Parathyroid adenoma (tissue), 2 donors: ENCODE data around the gene KRTAP5-7.

Experiments
- H2AFZ ChIP-seq: fragments of 300-600 bp; sonication (generic); one replicate; pipeline ENCODE4 v1.7.0; 2017; ENCODE audit warnings: antibody characterized with exemption, mild to moderate bottlenecking
- H3K27ac ChIP-seq: fragments of 300-600 bp; sonication (generic); one replicate; pipeline ENCODE4 v1.7.0; 2017
- H3K27me3 ChIP-seq: fragments of 300-600 bp; sonication (generic); one replicate; pipeline ENCODE4 v1.7.0; 2017; ENCODE audit warnings: low read length; ENCODE audit not compliant: control insufficient read depth, insufficient read depth
- H3K36me3 ChIP-seq: fragments of 300-600 bp; sonication (generic); one replicate; pipeline ENCODE4 v1.7.0; 2017; ENCODE audit warnings: low read length; ENCODE audit not compliant: control insufficient read depth, insufficient read depth
- H3K4me1 ChIP-seq: fragments of 300-600 bp; sonication (generic); one replicate; pipeline ENCODE4 v1.7.0; 2017; ENCODE audit warnings: control low read depth
- H3K4me2 ChIP-seq: fragments of 300-600 bp; sonication (generic); one replicate; pipeline ENCODE4 v1.7.0; 2017; ENCODE audit warnings: low read length
- H3K4me3 ChIP-seq: fragments of 300-600 bp; sonication (generic); one replicate; pipeline ENCODE4 v1.7.0; 2017; ENCODE audit warnings: low read depth, low read length
- H3K79me2 ChIP-seq: fragments of 300-600 bp; sonication (generic); one replicate; pipeline ENCODE4 v1.7.0; 2017; ENCODE audit warnings: control low read depth
- H3K9ac ChIP-seq: fragments of 300-600 bp; sonication (generic); one replicate; pipeline ENCODE4 v1.7.0; 2017; ENCODE audit warnings: mild to moderate bottlenecking
- H3K9me3 ChIP-seq: fragments of 300-600 bp; sonication (generic); one replicate; pipeline ENCODE4 v1.7.0; 2017; ENCODE audit warnings: low read length; ENCODE audit not compliant: control insufficient read depth
- TF ChIP-seq, protein P1 (sequence below): fragments of 300-600 bp; sonication (generic); IDR thresholded peaks from one replicate; pipeline ENCODE4 v1.7.0; 2017; ENCODE audit warnings: antibody characterized with exemption, mild to moderate bottlenecking
- donor health status: primary hyperparathyroidism.

KRTAP5-7 gene

GRCh38 chr11:71482216-71482615 is 44.9 kb upstream of the KRTAP5-7 start:
- Histone ChIP-seq H2AFZ (no peak overlapping the region), H3K79me2 (no peaks in the 10 kb centered on the region), H3K4me1 (no peaks in the 10 kb centered on the region), H3K9ac (no peak overlapping the region), H3K27ac (no peak overlapping the region), H3K27me3 (no peaks in the 10 kb centered on the region), H3K9me3 (no peaks in the 10 kb centered on the region), H3K36me3 (no peaks in the 10 kb centered on the region), H3K4me3 (no peak overlapping the region), H3K4me2 (no peak overlapping the region)
- TF ChIP-seq, protein P1, sequence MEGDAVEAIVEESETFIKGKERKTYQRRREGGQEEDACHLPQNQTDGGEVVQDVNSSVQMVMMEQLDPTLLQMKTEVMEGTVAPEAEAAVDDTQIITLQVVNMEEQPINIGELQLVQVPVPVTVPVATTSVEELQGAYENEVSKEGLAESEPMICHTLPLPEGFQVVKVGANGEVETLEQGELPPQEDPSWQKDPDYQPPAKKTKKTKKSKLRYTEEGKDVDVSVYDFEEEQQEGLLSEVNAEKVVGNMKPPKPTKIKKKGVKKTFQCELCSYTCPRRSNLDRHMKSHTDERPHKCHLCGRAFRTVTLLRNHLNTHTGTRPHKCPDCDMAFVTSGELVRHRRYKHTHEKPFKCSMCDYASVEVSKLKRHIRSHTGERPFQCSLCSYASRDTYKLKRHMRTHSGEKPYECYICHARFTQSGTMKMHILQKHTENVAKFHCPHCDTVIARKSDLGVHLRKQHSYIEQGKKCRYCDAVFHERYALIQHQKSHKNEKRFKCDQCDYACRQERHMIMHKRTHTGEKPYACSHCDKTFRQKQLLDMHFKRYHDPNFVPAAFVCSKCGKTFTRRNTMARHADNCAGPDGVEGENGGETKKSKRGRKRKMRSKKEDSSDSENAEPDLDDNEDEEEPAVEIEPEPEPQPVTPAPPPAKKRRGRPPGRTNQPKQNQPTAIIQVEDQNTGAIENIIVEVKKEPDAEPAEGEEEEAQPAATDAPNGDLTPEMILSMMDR, result no peak

DNA sequence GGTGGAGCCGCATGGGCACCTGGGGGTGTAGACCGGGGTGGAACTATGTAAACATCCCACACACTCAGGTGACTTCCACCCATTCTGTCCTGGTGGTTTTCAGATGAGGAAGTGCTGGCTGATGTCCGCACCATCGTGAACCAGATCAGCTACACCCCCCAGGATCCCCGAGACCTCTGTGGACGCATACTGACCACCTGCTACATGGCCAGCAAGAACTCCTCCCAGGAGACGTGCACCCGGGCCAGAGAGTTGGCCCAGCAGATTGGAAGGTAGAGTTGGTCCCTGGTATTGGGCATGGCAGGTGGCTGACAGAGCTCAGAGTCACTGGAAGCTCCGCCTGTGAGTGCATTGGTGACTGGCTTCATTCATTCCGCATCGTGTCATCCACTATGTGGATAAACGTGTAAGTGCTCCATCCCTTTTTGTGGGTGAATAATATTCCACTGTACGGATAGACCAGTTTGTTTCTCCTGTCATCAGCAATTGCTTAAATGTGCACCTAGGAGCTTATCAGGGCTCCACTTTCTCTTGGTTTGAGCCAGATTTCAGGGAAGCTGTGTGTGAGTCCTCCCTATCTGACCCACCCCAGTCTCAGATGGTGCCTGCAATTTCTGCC is 44.2 kb upstream of the KRTAP5-7 start:
- no peaks in the 10 kb centered on the region for H3K36me3 ChIP-seq
- H3K4me2 ChIP-seq, result no peak overlapping the region
- no peak overlapping the region for H3K4me3 ChIP-seq
- no peaks in the 10 kb centered on the region for H3K79me2 ChIP-seq
- no peaks in the 10 kb centered on the region for H3K4me1 ChIP-seq
- H3K9me3 ChIP-seq, result no peaks in the 10 kb centered on the region
- no peak overlapping the region for H3K27ac ChIP-seq
- TF ChIP-seq, protein P1, result no peak
- H2AFZ ChIP-seq, result no peak overlapping the region
- no peaks in the 10 kb centered on the region for H3K27me3 ChIP-seq
- no peak overlapping the region for H3K9ac ChIP-seq

DNA sequence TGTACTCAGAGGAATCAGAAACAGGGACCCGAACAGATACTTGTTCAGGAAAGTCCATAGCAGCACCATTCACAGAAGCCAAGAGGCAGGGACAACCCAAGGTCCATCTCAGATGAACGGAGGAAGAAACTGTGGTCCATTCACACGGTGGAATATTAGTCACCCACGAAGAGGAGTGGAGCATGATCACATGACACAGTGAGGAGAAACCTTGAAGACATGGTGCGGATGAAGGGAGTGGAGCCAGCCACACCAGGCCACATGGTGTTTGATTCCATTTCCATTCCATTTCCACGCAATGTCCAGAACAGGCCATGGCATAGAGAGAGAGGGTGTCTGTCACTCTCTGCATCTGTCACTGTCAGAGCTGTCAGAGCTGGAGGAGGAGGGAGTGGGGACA is 43.4 kb upstream of the KRTAP5-7 start:
- Histone ChIP-seq H3K27me3 (no peaks in the 10 kb centered on the region), H2AFZ (no peak overlapping the region), H3K4me3 (no peak overlapping the region), H3K9me3 (no peaks in the 10 kb centered on the region), H3K9ac (no peak overlapping the region), H3K79me2 (no peaks in the 10 kb centered on the region), H3K4me1 (no peaks in the 10 kb centered on the region), H3K27ac (no peak overlapping the region), H3K4me2 (no peak overlapping the region), H3K36me3 (no peaks in the 10 kb centered on the region)
- TF ChIP-seq, protein P1, result no peak

GRCh38 chr11:71484248-71485062 is 42.6 kb upstream of the KRTAP5-7 start:
- no peaks in the 10 kb centered on the region for H3K79me2 ChIP-seq
- H3K9ac ChIP-seq, result no peak overlapping the region
- no peak overlapping the region for H3K4me3 ChIP-seq
- no peaks in the 10 kb centered on the region for H3K36me3 ChIP-seq
- no peaks in the 10 kb centered on the region for H3K9me3 ChIP-seq
- TF ChIP-seq, protein P1, result no peak
- no peak overlapping the region for H2AFZ ChIP-seq
- H3K4me1 ChIP-seq, result no peaks in the 10 kb centered on the region
- no peak overlapping the region for H3K4me2 ChIP-seq
- no peaks in the 10 kb centered on the region for H3K27me3 ChIP-seq
- no peak overlapping the region for H3K27ac ChIP-seq
